NCI-H510A treated with DMSO at 0.1 percent for 48 hours (cell line): ENCODE results near the gene AGT.
A peak's percentile ranks its signal among the peaks of the same experiment; 100 is the strongest.

ENCODE experiments used
- DNase-seq: peaks from one replicate; lab custom pipeline; 2025; lab: John Stamatoyannopoulos, UW

AGT gene

GRCh38 chr1:230713915-230714764 lies at the start of gene AGT:
TSS of gene AGT (minus strand) at chr1:230714122. CDS start at chr1:230710823, 3,299 bp downstream.
- DNase-seq = no peak

- no peak for DNase-seq
These were observed 47.7 kb upstream of the AGT start for GRCh38 chr1:230761443-230762167.

GRCh38 chr1:230760360-230760827 lies 46.5 kb upstream of the AGT start:
- DNase-seq = no peak

- DNase-seq = no peak
These were observed 45.6 kb upstream of the AGT start for GRCh38 chr1:230759369-230760065.

- no peak for DNase-seq
These were observed 44.9 kb upstream of the AGT start for GRCh38 chr1:230758709-230759368.

GRCh38 chr1:230757856-230758708 lies 44.2 kb upstream of the AGT start:
- no peak for DNase-seq

GRCh38 chr1:230754796-230755195 lies 40.9 kb upstream of the AGT start:
- DNase-seq = no peak

- DNase-seq = peak; percentile 94
These were observed 39.8 kb upstream of the AGT start for GRCh38 chr1:230753586-230754251.

GRCh38 chr1:230753191-230753585 lies 39.3 kb upstream of the AGT start:
- DNase-seq = no peak

GRCh38 chr1:230752407-230752806 lies 38.5 kb upstream of the AGT start:
- DNase-seq = peak; percentile 86

GRCh38 chr1:230750986-230751625 lies 37.2 kb upstream of the AGT start:
- DNase-seq = no peak

- no peak for DNase-seq
These were observed 36.7 kb upstream of the AGT start for GRCh38 chr1:230750576-230750975.

- peak; percentile 44 for DNase-seq
These were observed 35.7 kb upstream of the AGT start for GRCh38 chr1:230749635-230750034.

- no peak for DNase-seq
These were observed 35.2 kb upstream of the AGT start for GRCh38 chr1:230749150-230749549.

GRCh38 chr1:230747890-230748800 lies 34.2 kb upstream of the AGT start:
- no peak for DNase-seq

- DNase-seq = no peak
These were observed 33.3 kb upstream of the AGT start, which contains the start of gene CAPN9 for GRCh38 chr1:230747127-230747730. TSS of gene CAPN9 (plus strand) at chr1:230747388. CDS start at chr1:230747497, 109 bp downstream.

- DNase-seq = no peak
These were observed 32.7 kb upstream of the AGT start for GRCh38 chr1:230746617-230747016.

GRCh38 chr1:230745071-230745470 lies 31.1 kb upstream of the AGT start:
- DNase-seq = peak; percentile 49
